ENCODE data around the gene PCCA.

GRCh38 chr13:100460791-100461190 is 371.9 kb downstream of the PCCA start:
- no peak for TF ChIP-seq EZH2 (IDR thresholded peaks at IDR 0.05; ENCODE audit: borderline replicate concordance, insufficient read depth, low read depth, low read length, poor library complexity, severe bottlenecking)
- TF ChIP-seq CTCF (IDR thresholded peaks at IDR 0.05), result no peak
